BLaER1 treated with 17β-estradiol and CSF1 and Interleukin-3, amounts not matched to agents 10 nM and 100 nM (cell line): ENCODE measurements around the gene ZNF483.
"Not testable (repeated sequence)": the region's sequence is repeated elsewhere in the genome, so short reads cannot be mapped to it uniquely, and the experiment has no call there.

Experiments used
- H3K27ac ChIP-seq, 11 experiments: shearing (Covaris generic); formaldehyde crosslinking; 2 replicates each; pipeline ENCODE4 v1.8.1; 2022
- H3K27me3 ChIP-seq, 11 experiments: shearing (Covaris generic); formaldehyde crosslinking; 2 replicates each; pipeline ENCODE4 v1.8.1; 2022
- H3K36me3 ChIP-seq, 11 experiments: shearing (Covaris generic); formaldehyde crosslinking; 2 replicates each; pipeline ENCODE4 v1.8.1; 2022
- H3K4me1 ChIP-seq, 10 experiments: shearing (Covaris generic); formaldehyde crosslinking; 2 replicates each; pipeline ENCODE4 v1.8.1; 2022
- H3K4me2 ChIP-seq, 11 experiments: shearing (Covaris generic); formaldehyde crosslinking; 2 replicates each; pipeline ENCODE4 v1.8.1; 2022
- H3K4me3 ChIP-seq, 10 experiments: shearing (Covaris generic); formaldehyde crosslinking; 2 replicates each; pipeline ENCODE4 v1.8.1; 2022
- H3K9ac ChIP-seq, 11 experiments: shearing (Covaris generic); formaldehyde crosslinking; 2 replicates each; pipeline ENCODE4 v1.8.1; 2022
- H3K9me3 ChIP-seq, 11 experiments: shearing (Covaris generic); formaldehyde crosslinking; replicated peaks in 1 of 11; 2 replicates each; pipeline ENCODE4 v1.8.1; 2022
- H4K20me1 ChIP-seq, 11 experiments: shearing (Covaris generic); formaldehyde crosslinking; 2 replicates each; pipeline ENCODE4 v1.8.1; 2022
- Cebpa-rat ChIP-seq, 11 experiments: shearing (Covaris generic); IDR thresholded peaks; 2 replicates each; pipeline ENCODE4 v1.8.1; 2022

The ZNF483 gene

GRCh38 chr9:111484572-111484894 lies 40.4 kb upstream of the ZNF483 start:
- peak overlapping the region; percentile 93 to 100 (median 98) for H3K9ac ChIP-seq
- H4K20me1 ChIP-seq: peaks cover 16 to 37% (median 32%) of the 10 kb centered on the region in 11 experiments; a peak in 21 of 22 replicates
- H3K4me2 ChIP-seq: peak overlapping the region; percentile 64 to 89 (median 83)
- TF ChIP-seq Cebpa-rat (IDR thresholded peaks at IDR 0.05): no peak
- H3K27me3 ChIP-seq: no peaks in the 10 kb centered on the region
- peak overlapping the region; percentile 92 to 99 (median 98) for H3K27ac ChIP-seq
- peaks cover 17 to 29% (median 24%) of the 10 kb centered on the region in 10 experiments for H3K4me1 ChIP-seq
- peaks cover 0 to 9% (median 0%) of the 10 kb centered on the region in 11 experiments; a peak in 3 of 22 replicates for H3K9me3 ChIP-seq
- peak overlapping the region; percentile 84 to 98 (median 94) for H3K4me3 ChIP-seq
- peaks cover 0 to 16% (median 2%) of the 10 kb centered on the region in 11 experiments; a peak in 3 of 22 replicates for H3K36me3 ChIP-seq

DNA sequence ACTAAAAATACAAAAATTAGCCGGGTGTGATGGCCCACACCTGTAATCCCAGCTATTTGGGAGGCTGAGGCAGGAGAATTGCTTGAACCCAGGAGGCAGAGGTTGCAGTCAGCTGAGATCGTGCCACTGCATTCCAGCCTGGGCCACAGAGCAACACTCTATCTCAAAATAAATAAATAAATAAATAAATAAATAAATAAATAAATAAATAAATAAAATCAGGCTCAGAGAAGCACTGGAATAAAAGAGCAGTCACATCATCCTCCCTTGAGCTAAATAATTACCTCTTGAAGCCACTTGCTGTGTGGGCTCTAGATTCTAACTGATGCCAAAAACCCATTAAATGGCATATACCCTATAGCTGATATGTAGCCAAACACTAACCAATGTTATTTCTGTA lies 27.8 kb upstream of the ZNF483 start:
- not testable (repeated sequence) for H3K4me2 ChIP-seq, H4K20me1 ChIP-seq, H3K4me1 ChIP-seq, H3K9ac ChIP-seq, H3K4me3 ChIP-seq, H3K36me3 ChIP-seq, H3K27ac ChIP-seq, H3K27me3 ChIP-seq
- H3K9me3 ChIP-seq: peaks cover 0 to 15% (median 0%) of the 10 kb centered on the region in 11 experiments; a peak in 4 of 22 replicates

DNA sequence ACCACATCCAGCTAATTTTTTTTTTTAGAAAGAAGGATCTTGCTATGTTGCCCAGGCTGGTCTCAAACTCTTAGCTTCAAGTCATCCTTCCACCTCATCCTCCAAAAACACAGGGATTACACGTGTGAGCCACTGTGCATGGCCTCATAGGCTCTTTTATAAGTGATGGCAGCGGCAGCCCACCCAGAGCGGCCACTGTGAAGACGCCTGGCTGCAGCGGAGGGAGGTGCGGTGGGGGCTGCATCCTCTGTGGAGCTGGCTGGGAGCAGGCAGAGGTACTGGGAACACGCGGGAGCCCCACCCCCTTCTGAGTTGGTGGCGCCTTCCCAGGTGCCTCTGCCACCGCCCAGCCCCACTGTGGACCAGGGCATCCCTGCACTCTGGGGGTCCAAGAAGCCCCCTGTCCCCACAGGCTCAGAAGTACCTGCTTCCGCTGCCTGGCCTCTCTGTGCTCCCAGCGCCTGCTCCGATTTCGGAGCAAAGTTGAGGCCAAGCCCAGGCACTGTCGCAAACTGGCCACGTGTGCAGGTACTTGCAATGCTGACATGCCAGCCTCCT lies 23.9 kb upstream of the ZNF483 start:
- H3K27me3 ChIP-seq: no peaks in the 10 kb centered on the region

DNA sequence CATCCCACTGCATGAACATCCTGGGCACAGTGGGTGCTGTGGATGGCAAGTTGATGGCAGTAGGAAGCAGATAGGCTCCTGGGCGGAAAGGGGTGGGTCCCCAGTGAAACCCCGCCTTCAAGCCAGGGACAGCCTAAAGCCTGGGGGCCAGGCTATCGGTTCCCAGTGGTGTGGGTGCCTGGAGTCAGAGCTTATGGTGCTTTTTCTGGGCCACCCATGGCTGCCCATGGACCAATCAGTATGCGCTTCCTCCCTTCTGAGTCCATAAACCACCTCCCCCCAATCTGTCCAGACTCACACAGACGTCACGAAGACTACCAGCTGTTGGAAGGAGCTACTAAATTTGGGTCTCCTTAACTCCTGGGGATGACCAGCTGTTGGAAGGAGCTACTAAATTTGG lies 23.3 kb upstream of the ZNF483 start:
- H3K4me1 ChIP-seq: no peaks in the 10 kb centered on the region
- no peak for TF ChIP-seq Cebpa-rat (IDR thresholded peaks at IDR 0.05)
- H3K9me3 ChIP-seq: peaks cover 0 to 16% (median 5%) of the 10 kb centered on the region in 11 experiments; a peak in 8 of 22 replicates
- no peak overlapping the region for H3K27ac ChIP-seq
- no peak overlapping the region for H3K9ac ChIP-seq
- no peaks in the 10 kb centered on the region for H4K20me1 ChIP-seq
- no peak overlapping the region for H3K4me3 ChIP-seq
- no peaks in the 10 kb centered on the region for H3K36me3 ChIP-seq
- no peak overlapping the region for H3K4me2 ChIP-seq
- H3K27me3 ChIP-seq: no peaks in the 10 kb centered on the region

More for the DNA sequence above, 23.9 kb upstream of the ZNF483 start:
- Histone ChIP-seq H3K9ac (no peak overlapping the region), H4K20me1 (no peaks in the 10 kb centered on the region), H3K27ac (no peak overlapping the region), H3K4me2 (no peak overlapping the region), H3K36me3 (no peaks in the 10 kb centered on the region), H3K4me3 (no peak overlapping the region), H3K9me3 (peaks cover 0 to 15% (median 5%) of the 10 kb centered on the region in 11 experiments; a peak in 8 of 22 replicates), H3K4me1 (no peaks in the 10 kb centered on the region)
- no peak for TF ChIP-seq Cebpa-rat (IDR thresholded peaks at IDR 0.05)

DNA sequence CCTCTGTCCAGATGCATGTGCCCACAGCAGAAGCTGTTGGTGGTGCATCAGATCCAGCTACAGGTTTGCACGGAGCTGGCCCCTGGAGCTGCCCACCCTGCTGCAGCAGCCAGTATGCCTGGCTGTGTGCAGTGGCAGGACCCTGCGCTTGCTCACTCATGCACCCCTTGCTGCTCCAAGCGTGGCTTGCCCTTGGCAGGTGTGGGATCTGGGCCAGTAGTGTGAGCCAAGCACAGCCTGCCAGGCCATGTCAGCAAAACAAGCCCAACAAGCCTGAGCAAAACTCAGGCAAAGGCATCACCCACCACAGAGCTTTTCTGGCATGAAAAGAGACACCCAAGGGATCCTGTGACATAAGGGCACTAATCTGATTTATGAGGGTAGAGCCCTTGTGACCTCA lies 22.5 kb upstream of the ZNF483 start:
- no peak for TF ChIP-seq Cebpa-rat (IDR thresholded peaks at IDR 0.05)
- H3K36me3 ChIP-seq: no peaks in the 10 kb centered on the region
- H3K4me1 ChIP-seq: no peaks in the 10 kb centered on the region
- no peak overlapping the region for H3K4me2 ChIP-seq
- H3K4me3 ChIP-seq: no peak overlapping the region
- H4K20me1 ChIP-seq: no peaks in the 10 kb centered on the region
- no peaks in the 10 kb centered on the region for H3K27me3 ChIP-seq
- H3K27ac ChIP-seq: no peak overlapping the region
- H3K9ac ChIP-seq: no peak overlapping the region
- peaks cover 0 to 16% (median 5%) of the 10 kb centered on the region in 11 experiments; a peak in 8 of 22 replicates for H3K9me3 ChIP-seq

- H3K27me3 ChIP-seq, H3K9ac ChIP-seq, H3K27ac ChIP-seq, H3K4me3 ChIP-seq, H3K36me3 ChIP-seq, H3K4me1 ChIP-seq, H3K4me2 ChIP-seq, H4K20me1 ChIP-seq: not testable (repeated sequence)
- peaks cover 27 to 52% (median 38%) of the 10 kb centered on the region in 11 experiments for H3K9me3 ChIP-seq
Measured at GRCh38 chr9:111511581-111511980, 13.4 kb upstream of the ZNF483 start.

DNA sequence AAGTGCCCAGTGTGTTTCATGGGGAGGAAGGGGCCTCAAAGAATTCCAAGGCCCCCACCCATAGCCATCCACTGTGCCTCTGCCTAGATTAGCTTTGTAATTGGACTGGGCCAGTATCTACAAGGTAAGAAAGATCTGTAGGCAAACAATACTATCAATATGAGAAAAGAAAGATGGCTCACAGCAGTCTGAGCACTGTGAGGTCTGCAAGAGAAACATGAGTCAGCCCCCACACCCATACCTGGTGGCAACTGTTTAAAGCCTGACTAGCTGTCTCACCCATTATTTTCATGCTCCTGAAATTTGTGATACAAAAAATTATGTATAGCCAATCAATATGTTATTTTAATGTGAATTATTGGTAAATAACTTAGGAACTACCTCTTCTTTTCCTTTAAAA lies 10.0 kb upstream of the ZNF483 start:
- Histone ChIP-seq H3K36me3 (no peaks in the 10 kb centered on the region), H3K4me3 (no peak overlapping the region), H4K20me1 (no peaks in the 10 kb centered on the region), H3K9ac (no peak overlapping the region), H3K27me3 (no peaks in the 10 kb centered on the region), H3K9me3 (peaks cover 26 to 50% (median 35%) of the 10 kb centered on the region in 11 experiments), H3K4me1 (no peaks in the 10 kb centered on the region), H3K4me2 (no peak overlapping the region), H3K27ac (no peak overlapping the region)
- TF ChIP-seq Cebpa-rat (IDR thresholded peaks at IDR 0.05): no peak

- H3K4me3 ChIP-seq: no peak overlapping the region
- no peaks in the 10 kb centered on the region for H3K4me1 ChIP-seq
- no peak overlapping the region for H3K9ac ChIP-seq
- H4K20me1 ChIP-seq: no peaks in the 10 kb centered on the region
- peaks cover 20 to 50% (median 34%) of the 10 kb centered on the region in 11 experiments for H3K9me3 ChIP-seq
- no peak for TF ChIP-seq Cebpa-rat (IDR thresholded peaks at IDR 0.05)
- no peaks in the 10 kb centered on the region for H3K27me3 ChIP-seq
- H3K36me3 ChIP-seq: no peaks in the 10 kb centered on the region
- no peak overlapping the region for H3K4me2 ChIP-seq
- H3K27ac ChIP-seq: no peak overlapping the region
Measured at GRCh38 chr9:111516061-111516465, 8.9 kb upstream of the ZNF483 start.

DNA sequence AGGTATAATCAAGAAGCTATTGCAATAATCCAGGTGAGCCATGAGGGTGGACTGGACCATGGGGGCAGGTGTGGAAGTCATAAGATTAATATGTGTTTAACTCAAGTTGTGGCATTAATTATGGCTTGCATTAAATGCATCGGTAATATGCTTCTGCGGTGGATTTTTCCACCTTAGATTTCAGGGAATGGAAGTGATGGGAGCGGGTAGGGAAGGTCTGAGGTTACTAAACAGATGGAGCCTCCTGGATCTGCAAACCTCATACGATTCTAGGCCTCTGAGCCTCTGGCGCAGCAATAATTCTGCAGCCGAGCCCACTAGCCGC lies 286 bp upstream of the ZNF483 start:
- Histone ChIP-seq H3K4me2 (no peak overlapping the region), H3K27me3 (no peaks in the 10 kb centered on the region), H3K36me3 (no peaks in the 10 kb centered on the region), H3K9me3 (peaks cover 61 to 99% (median 75%) of the 10 kb centered on the region in 11 experiments), H3K4me3 (no peak overlapping the region), H4K20me1 (no peaks in the 10 kb centered on the region), H3K9ac (no peak overlapping the region), H3K27ac (no peak overlapping the region), H3K4me1 (peaks cover 0 to 6% (median 0%) of the 10 kb centered on the region in 10 experiments; a peak in 1 of 20 replicates)
- TF ChIP-seq Cebpa-rat (IDR thresholded peaks at IDR 0.05): no peak

- Histone ChIP-seq H3K4me2 (no peak overlapping the region), H3K36me3 (no peaks in the 10 kb centered on the region), H3K27ac (no peak overlapping the region), H3K9ac (no peak overlapping the region), H3K9me3 (peaks cover 56 to 98% (median 74%) of the 10 kb centered on the region in 11 experiments), H3K4me3 (no peak overlapping the region), H3K4me1 (peaks cover 0 to 6% (median 0%) of the 10 kb centered on the region in 10 experiments; a peak in 1 of 20 replicates), H4K20me1 (no peaks in the 10 kb centered on the region), H3K27me3 (no peaks in the 10 kb centered on the region)
- TF ChIP-seq Cebpa-rat (IDR thresholded peaks at IDR 0.05): no peak
Measured at GRCh38 chr9:111527347-111527746, 2.4 kb downstream of the ZNF483 start.
